Measurements from ENCODE around the gene R3HDM2. TPM values are rescaled to one million over a fixed set of nuclear protein-coding genes. Genes with fewer than 3 reads are reported as not detected.

Gene R3HDM2
- total RNA-seq, 1 experiment from 2014 or later: 45.4 TPM

DNA sequence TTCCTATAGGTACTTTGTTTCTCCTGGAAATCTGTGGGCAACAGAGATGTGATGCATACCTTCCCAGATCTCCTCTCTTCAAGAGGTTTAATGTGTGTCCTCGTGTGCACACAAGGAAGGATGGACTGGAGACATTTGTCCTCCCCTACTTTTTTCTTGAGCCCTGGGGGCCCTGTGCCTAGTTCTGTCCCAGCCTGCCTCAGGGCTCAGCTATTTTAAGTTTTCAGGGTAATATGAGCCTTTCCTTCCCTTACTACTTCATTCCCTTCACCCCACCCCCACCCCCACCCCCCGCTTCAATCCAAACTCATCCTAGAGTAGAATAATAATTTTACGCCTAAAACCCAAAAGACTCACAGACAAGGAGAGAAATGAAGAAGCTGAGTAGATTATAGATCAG is 180.3 kb downstream of the R3HDM2 start:
- Histone ChIP-seq H3K27me3 (ENCODE audit: insufficient read depth, low read length) (no peaks in the 10 kb centered on the region), H2AFZ (ENCODE audit: low read depth, low read length, poor library complexity, severe bottlenecking) (no peak overlapping the region), H3K79me2 (ENCODE audit: insufficient read depth, low read length) (no peaks in the 10 kb centered on the region), H3K4me2 (ENCODE audit: low read length) (no peak overlapping the region), H3K9ac (ENCODE audit: low read length) (no peak overlapping the region), H3K36me3 (ENCODE audit: control insufficient read depth in 1 of 2, insufficient read depth in 2 of 2, low read length in 2 of 2) (no peaks in the 10 kb centered on the region), H3K4me1 (ENCODE audit: control insufficient read depth in 1 of 2, insufficient read depth in 2 of 2, low read length in 2 of 2) (peaks cover 7% of the 10 kb centered on the region in 2 experiments), H4K20me1 (ENCODE audit: insufficient read depth) (no peaks in the 10 kb centered on the region), H3K27ac (ENCODE audit: low read depth, low read length) (no peak overlapping the region), H3K9me2 (ENCODE audit: insufficient read depth) (no peaks in the 10 kb centered on the region), H3K9me3 (ENCODE audit: control insufficient read depth in 1 of 2, insufficient read depth in 1 of 2, low read depth in 1 of 2, low read length in 2 of 2) (no peaks in the 10 kb centered on the region), H3K4me3 (replicated peaks in 1 of 2; ENCODE audit: low read depth in 1 of 2, low read length in 2 of 2) (no peak overlapping the region)
- TF ChIP-seq, protein P1, sequence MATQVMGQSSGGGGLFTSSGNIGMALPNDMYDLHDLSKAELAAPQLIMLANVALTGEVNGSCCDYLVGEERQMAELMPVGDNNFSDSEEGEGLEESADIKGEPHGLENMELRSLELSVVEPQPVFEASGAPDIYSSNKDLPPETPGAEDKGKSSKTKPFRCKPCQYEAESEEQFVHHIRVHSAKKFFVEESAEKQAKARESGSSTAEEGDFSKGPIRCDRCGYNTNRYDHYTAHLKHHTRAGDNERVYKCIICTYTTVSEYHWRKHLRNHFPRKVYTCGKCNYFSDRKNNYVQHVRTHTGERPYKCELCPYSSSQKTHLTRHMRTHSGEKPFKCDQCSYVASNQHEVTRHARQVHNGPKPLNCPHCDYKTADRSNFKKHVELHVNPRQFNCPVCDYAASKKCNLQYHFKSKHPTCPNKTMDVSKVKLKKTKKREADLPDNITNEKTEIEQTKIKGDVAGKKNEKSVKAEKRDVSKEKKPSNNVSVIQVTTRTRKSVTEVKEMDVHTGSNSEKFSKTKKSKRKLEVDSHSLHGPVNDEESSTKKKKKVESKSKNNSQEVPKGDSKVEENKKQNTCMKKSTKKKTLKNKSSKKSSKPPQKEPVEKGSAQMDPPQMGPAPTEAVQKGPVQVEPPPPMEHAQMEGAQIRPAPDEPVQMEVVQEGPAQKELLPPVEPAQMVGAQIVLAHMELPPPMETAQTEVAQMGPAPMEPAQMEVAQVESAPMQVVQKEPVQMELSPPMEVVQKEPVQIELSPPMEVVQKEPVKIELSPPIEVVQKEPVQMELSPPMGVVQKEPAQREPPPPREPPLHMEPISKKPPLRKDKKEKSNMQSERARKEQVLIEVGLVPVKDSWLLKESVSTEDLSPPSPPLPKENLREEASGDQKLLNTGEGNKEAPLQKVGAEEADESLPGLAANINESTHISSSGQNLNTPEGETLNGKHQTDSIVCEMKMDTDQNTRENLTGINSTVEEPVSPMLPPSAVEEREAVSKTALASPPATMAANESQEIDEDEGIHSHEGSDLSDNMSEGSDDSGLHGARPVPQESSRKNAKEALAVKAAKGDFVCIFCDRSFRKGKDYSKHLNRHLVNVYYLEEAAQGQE (IDR thresholded peaks at IDR 0.05; ENCODE audit: low read depth): no peak
- TF ChIP-seq, protein P2, sequence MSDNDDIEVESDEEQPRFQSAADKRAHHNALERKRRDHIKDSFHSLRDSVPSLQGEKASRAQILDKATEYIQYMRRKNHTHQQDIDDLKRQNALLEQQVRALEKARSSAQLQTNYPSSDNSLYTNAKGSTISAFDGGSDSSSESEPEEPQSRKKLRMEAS (IDR thresholded peaks at IDR 0.05): no peak
- no peak for TF ChIP-seq CEBPB (IDR thresholded peaks at IDR 0.05; ENCODE audit: low read depth)
- no TSS peak for BruUV-seq (replicated peaks)
- ATAC-seq (no peak), DNase-seq (ENCODE audit: low read depth, low spot score) (no peak)
- intact Hi-C loops (cut with micrococcal nuclease): no loop called here
- POLR2A ChIA-PET: no interaction called here
- CTCF ChIA-PET: interaction anchor here (0.6 to 2.8 kb wide), 3 partner anchors 8 to 89 kb away, joined by 4 to 15 read pairs (median 7); no protein-coding TSS in a partner anchor
- RAD21 ChIA-PET (ENCODE audit: low non-redundant PET in 1 of 2, low total read pairs in 2 of 2, uncharacterized antibody in 2 of 2, unreplicated experiment in 2 of 2): interaction anchor here in 1 of 2 experiments (0.5 kb wide), 1 partner anchor 54 kb away, joined by 5 read pairs; no protein-coding TSS in a partner anchor

DNA sequence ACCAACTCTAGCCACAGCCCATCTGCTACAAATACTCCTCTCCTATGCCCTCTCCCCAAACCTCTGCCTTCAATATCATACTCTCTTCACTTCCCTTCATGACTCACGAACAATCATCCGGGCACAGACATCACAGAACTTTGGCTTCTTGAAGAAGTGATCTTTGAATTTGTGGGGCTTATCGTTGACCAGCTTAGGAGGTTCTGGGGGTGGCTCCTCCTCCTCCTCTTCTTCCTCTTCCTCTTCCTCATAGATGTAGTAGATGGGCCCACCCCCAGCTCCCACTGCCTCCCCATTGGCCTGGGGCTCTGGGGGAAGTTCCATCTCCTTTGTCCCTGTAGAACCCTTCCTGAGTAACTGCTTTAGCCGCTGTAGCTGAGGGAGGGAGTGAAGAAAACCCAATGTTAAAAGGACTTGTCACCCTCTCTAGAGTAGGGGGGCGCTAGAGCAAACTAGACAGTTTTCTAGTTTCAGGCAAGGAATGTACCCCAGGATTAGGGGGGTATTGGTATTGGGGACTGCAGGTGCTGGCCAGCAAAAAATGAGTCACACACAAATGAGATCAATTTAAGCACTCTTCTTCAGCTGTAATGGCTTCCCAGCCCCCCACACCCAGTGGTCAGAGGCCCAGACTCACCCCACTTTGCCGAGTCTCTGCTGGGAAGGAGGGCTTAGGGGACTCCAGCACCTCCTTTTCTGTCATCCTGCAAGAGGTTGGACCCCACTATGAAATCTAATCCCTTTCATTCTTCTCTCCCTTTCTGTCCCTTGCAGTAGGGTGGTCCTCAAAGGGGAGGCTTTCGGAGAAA is 181.7 kb downstream of the R3HDM2 start:
- POLR2A ChIA-PET: no interaction called here
- RAD21 ChIA-PET (ENCODE audit: low non-redundant PET in 1 of 2, low total read pairs in 2 of 2, uncharacterized antibody in 2 of 2, unreplicated experiment in 2 of 2): no interaction called here
- H2AFZ ChIP-seq (ENCODE audit: low read depth, low read length, poor library complexity, severe bottlenecking): no peak overlapping the region
- no peaks in the 10 kb centered on the region for H3K9me2 ChIP-seq (ENCODE audit: insufficient read depth)
- ATAC-seq (no peak), DNase-seq (ENCODE audit: low read depth, low spot score) (no peak)
- no TSS peak for BruUV-seq (replicated peaks)
- H3K4me3 ChIP-seq (replicated peaks in 1 of 2; ENCODE audit: low read depth in 1 of 2, low read length in 2 of 2): no peak overlapping the region
- H4K20me1 ChIP-seq (ENCODE audit: insufficient read depth): no peaks in the 10 kb centered on the region
- intact Hi-C loops (cut with micrococcal nuclease): loop anchor here (10.0 kb wide), 1 partner anchor 124 kb away; the partner anchor contains the start of gene LRP1
- H3K4me1 ChIP-seq (ENCODE audit: control insufficient read depth in 1 of 2, insufficient read depth in 2 of 2, low read length in 2 of 2): peaks cover 18 to 21% of the 10 kb centered on the region in 2 experiments
- no peak overlapping the region for H3K4me2 ChIP-seq (ENCODE audit: low read length)
- no peak overlapping the region for H3K9ac ChIP-seq (ENCODE audit: low read length)
- H3K36me3 ChIP-seq (ENCODE audit: control insufficient read depth in 1 of 2, insufficient read depth in 2 of 2, low read length in 2 of 2): no peaks in the 10 kb centered on the region
- CTCF ChIA-PET: no interaction called here
- H3K27me3 ChIP-seq (ENCODE audit: insufficient read depth, low read length): no peaks in the 10 kb centered on the region
- no peaks in the 10 kb centered on the region for H3K9me3 ChIP-seq (ENCODE audit: control insufficient read depth in 1 of 2, insufficient read depth in 1 of 2, low read depth in 1 of 2, low read length in 2 of 2)
- no peak overlapping the region for H3K27ac ChIP-seq (ENCODE audit: low read depth, low read length)
- H3K79me2 ChIP-seq (ENCODE audit: insufficient read depth, low read length): no peaks in the 10 kb centered on the region
- TF ChIP-seq FOSL1 (IDR thresholded peaks at IDR 0.05; ENCODE audit: low read depth) (no peak), CBX3 (IDR thresholded peaks at IDR 0.05; ENCODE audit: low read depth) (no peak), RAD21 (IDR thresholded peaks at IDR 0.05; ENCODE audit: low read depth) (no peak), CEBPB (IDR thresholded peaks at IDR 0.05; ENCODE audit: low read depth) (no peak), ELF1 (IDR thresholded peaks at IDR 0.05; ENCODE audit: borderline replicate concordance, low read depth) (no peak), EZH2phosphoT487 (IDR thresholded peaks at IDR 0.05; ENCODE audit: borderline replicate concordance) (no peak)
- TF ChIP-seq, protein P3, sequence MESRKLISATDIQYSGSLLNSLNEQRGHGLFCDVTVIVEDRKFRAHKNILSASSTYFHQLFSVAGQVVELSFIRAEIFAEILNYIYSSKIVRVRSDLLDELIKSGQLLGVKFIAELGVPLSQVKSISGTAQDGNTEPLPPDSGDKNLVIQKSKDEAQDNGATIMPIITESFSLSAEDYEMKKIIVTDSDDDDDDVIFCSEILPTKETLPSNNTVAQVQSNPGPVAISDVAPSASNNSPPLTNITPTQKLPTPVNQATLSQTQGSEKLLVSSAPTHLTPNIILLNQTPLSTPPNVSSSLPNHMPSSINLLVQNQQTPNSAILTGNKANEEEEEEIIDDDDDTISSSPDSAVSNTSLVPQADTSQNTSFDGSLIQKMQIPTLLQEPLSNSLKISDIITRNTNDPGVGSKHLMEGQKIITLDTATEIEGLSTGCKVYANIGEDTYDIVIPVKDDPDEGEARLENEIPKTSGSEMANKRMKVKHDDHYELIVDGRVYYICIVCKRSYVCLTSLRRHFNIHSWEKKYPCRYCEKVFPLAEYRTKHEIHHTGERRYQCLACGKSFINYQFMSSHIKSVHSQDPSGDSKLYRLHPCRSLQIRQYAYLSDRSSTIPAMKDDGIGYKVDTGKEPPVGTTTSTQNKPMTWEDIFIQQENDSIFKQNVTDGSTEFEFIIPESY (IDR thresholded peaks at IDR 0.05; ENCODE audit: extremely low read depth, insufficient replicate concordance, low read length): no peak
- TF ChIP-seq, protein P4, sequence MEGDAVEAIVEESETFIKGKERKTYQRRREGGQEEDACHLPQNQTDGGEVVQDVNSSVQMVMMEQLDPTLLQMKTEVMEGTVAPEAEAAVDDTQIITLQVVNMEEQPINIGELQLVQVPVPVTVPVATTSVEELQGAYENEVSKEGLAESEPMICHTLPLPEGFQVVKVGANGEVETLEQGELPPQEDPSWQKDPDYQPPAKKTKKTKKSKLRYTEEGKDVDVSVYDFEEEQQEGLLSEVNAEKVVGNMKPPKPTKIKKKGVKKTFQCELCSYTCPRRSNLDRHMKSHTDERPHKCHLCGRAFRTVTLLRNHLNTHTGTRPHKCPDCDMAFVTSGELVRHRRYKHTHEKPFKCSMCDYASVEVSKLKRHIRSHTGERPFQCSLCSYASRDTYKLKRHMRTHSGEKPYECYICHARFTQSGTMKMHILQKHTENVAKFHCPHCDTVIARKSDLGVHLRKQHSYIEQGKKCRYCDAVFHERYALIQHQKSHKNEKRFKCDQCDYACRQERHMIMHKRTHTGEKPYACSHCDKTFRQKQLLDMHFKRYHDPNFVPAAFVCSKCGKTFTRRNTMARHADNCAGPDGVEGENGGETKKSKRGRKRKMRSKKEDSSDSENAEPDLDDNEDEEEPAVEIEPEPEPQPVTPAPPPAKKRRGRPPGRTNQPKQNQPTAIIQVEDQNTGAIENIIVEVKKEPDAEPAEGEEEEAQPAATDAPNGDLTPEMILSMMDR (IDR thresholded peaks at IDR 0.05 in 2 of 3, conservative IDR thresholded peaks at IDR 0.05 in 1 of 3; ENCODE audit: borderline replicate concordance in 1 of 3, insufficient read depth in 1 of 3, low read depth in 2 of 3, low read length in 2 of 3): no peak

Data from HCT116 (cell line).